Right hindlimb (tissue), 1 donor: ENCODE results near the gene ALKBH1.
A peak's percentile ranks its signal among the peaks of the same experiment; 100 is the strongest.
"Not testable (repeated sequence)": the region's sequence is repeated elsewhere in the genome, so short reads cannot be mapped to it uniquely, and the experiment has no call there.

ENCODE experiments used
- DNase-seq: peaks from one replicate; pipeline ENCODE4 v3.0.0-alpha.2; 2018

The ALKBH1 gene

GRCh38 chr14:77707724-77708408 is at the start of gene ALKBH1, which contains the start of gene SLIRP:
Gene ALKBH1 (minus strand): TSS chr14:77708023. CDS start chr14:77708004, 19 bp downstream.
Gene SLIRP (plus strand): TSS chr14:77708103. CDS start chr14:77708112, 9 bp downstream.
- DNase-seq = peak; percentile 93

GRCh38 chr14:77752799-77753516 is 45.1 kb upstream of the ALKBH1 start:
- DNase-seq = no peak

GRCh38 chr14:77752266-77752665 is 44.4 kb upstream of the ALKBH1 start:
- no peak for DNase-seq

GRCh38 chr14:77747425-77747824 is 39.6 kb upstream of the ALKBH1 start:
- DNase-seq = not testable (repeated sequence)

GRCh38 chr14:77746064-77746702 is 38.4 kb upstream of the ALKBH1 start:
- no peak for DNase-seq

- DNase-seq = no peak
Measured at GRCh38 chr14:77741438-77741837, 33.6 kb upstream of the ALKBH1 start.

- DNase-seq = no peak
Measured at GRCh38 chr14:77738559-77739250, 30.9 kb upstream of the ALKBH1 start.

GRCh38 chr14:77730976-77731497 is 23.2 kb upstream of the ALKBH1 start:
- no peak for DNase-seq

GRCh38 chr14:77722301-77722700 is 14.5 kb upstream of the ALKBH1 start:
- no peak for DNase-seq

GRCh38 chr14:77721437-77721836 is 13.6 kb upstream of the ALKBH1 start:
- no peak for DNase-seq

- no peak for DNase-seq
Measured at GRCh38 chr14:77717608-77718305, 9.9 kb upstream of the ALKBH1 start.

GRCh38 chr14:77714926-77715325 is 7.1 kb upstream of the ALKBH1 start:
- DNase-seq = no peak

GRCh38 chr14:77710364-77710763 is 2.5 kb upstream of the ALKBH1 start:
- no peak for DNase-seq

GRCh38 chr14:77709412-77709811 is 1.6 kb upstream of the ALKBH1 start:
- DNase-seq = no peak

GRCh38 chr14:77708749-77709148 is 926 bp upstream of the ALKBH1 start:
- DNase-seq = no peak

GRCh38 chr14:77707355-77707723 is 484 bp downstream of the ALKBH1 start:
- DNase-seq = no peak

GRCh38 chr14:77691259-77691658 is 16.6 kb downstream of the ALKBH1 start:
- no peak for DNase-seq

GRCh38 chr14:77682158-77682553 is 25.7 kb downstream of the ALKBH1 start:
- no peak for DNase-seq

GRCh38 chr14:77681196-77682157 is 26.3 kb downstream of the ALKBH1 start:
- DNase-seq = no peak

- no peak for DNase-seq
Measured at GRCh38 chr14:77674931-77675330, 32.9 kb downstream of the ALKBH1 start.

GRCh38 chr14:77673193-77673592 is 34.6 kb downstream of the ALKBH1 start:
- no peak for DNase-seq
